ENCODE measurements around the gene MEMO1. TPM values are rescaled to one million over a fixed set of nuclear protein-coding genes. Genes with fewer than 3 reads are reported as not detected.

MEMO1 gene
- total and polyA plus RNA-seq, 2 donors (not counting 3 experiments of a cell fraction or from before 2014, with no cell fraction given) = 38.6 to 56.2 TPM

GRCh38 chr2:31835450-31835849 is 175.4 kb downstream of the MEMO1 start:
- Histone ChIP-seq H3K9ac (replicated peaks; ENCODE audit: extremely low read depth, insufficient read depth, low read length) (no peak overlapping the region), H3K9me3 (replicated peaks; ENCODE audit: control insufficient read depth, insufficient read depth, low read length) (no peaks in the 10 kb centered on the region), H3K4me3 (replicated peaks in 1 of 3; ENCODE audit: insufficient read depth in 1 of 3, low read depth in 1 of 3, low read length in 3 of 3) (no peak overlapping the region), H3K27ac (ENCODE audit: insufficient read depth, low read depth, low read length) (no peak overlapping the region), H2AFZ (ENCODE audit: low read depth, low read length) (no peak overlapping the region), H3K9me1 (replicated peaks; ENCODE audit: control insufficient read depth, extremely low read depth, insufficient read depth, low read length) (no peaks in the 10 kb centered on the region), H3K4me1 (ENCODE audit: control insufficient read depth, extremely low read depth, insufficient read depth, low read length) (no peaks in the 10 kb centered on the region), H3K27me3 (ENCODE audit: control insufficient read depth in 2 of 2, insufficient read depth in 2 of 2, low read length in 2 of 2) (no peaks in the 10 kb centered on the region), H4K20me1 (replicated peaks; ENCODE audit: control insufficient read depth, extremely low read depth, insufficient read depth, low read length) (no peaks in the 10 kb centered on the region), H3K36me3 (ENCODE audit: control insufficient read depth in 2 of 2, extremely low read depth in 1 of 2, insufficient read depth in 2 of 2, low read length in 2 of 2) (no peaks in the 10 kb centered on the region), H3K4me2 (ENCODE audit: insufficient read depth, low read length) (no peak overlapping the region), H3K79me2 (ENCODE audit: control insufficient read depth, insufficient read depth, low read length) (no peaks in the 10 kb centered on the region)
- no peak for DNase-seq (ENCODE audit: low read depth, low spot score)
- FAIRE-seq = no peak
- no TSS peak for BruUV-seq (replicated peaks)
- POLR2A ChIA-PET = no interaction called here
- no peak for TF ChIP-seq JUN (IDR thresholded peaks at IDR 0.05; ENCODE audit: borderline replicate concordance, insufficient read depth, insufficient read length, low read depth)
- TF ChIP-seq, protein P1, sequence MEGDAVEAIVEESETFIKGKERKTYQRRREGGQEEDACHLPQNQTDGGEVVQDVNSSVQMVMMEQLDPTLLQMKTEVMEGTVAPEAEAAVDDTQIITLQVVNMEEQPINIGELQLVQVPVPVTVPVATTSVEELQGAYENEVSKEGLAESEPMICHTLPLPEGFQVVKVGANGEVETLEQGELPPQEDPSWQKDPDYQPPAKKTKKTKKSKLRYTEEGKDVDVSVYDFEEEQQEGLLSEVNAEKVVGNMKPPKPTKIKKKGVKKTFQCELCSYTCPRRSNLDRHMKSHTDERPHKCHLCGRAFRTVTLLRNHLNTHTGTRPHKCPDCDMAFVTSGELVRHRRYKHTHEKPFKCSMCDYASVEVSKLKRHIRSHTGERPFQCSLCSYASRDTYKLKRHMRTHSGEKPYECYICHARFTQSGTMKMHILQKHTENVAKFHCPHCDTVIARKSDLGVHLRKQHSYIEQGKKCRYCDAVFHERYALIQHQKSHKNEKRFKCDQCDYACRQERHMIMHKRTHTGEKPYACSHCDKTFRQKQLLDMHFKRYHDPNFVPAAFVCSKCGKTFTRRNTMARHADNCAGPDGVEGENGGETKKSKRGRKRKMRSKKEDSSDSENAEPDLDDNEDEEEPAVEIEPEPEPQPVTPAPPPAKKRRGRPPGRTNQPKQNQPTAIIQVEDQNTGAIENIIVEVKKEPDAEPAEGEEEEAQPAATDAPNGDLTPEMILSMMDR (IDR thresholded peaks at IDR 0.05; ENCODE audit: extremely low read depth in 1 of 2, insufficient read depth in 1 of 2, low read depth in 1 of 2, low read length in 2 of 2) = no peak
- dilution Hi-C loops (cut with MboI; ENCODE audit: extremely low pct_ligation_motif_present, low sequenced_read_pairs) = no loop called here
- intact Hi-C loops (cut with micrococcal nuclease) = no loop called here
- CTCF ChIA-PET = interaction anchor here (1.7 kb wide), 1 partner anchor 8 kb away, joined by 5 read pairs; no protein-coding TSS in a partner anchor

GRCh38 chr2:31832363-31832762 is 178.4 kb downstream of the MEMO1 start:
- CTCF ChIA-PET = no interaction called here
- Histone ChIP-seq H3K27ac (ENCODE audit: insufficient read depth, low read depth, low read length) (no peak overlapping the region), H3K4me2 (ENCODE audit: insufficient read depth, low read length) (no peak overlapping the region), H3K9ac (replicated peaks; ENCODE audit: extremely low read depth, insufficient read depth, low read length) (no peak overlapping the region), H3K9me3 (replicated peaks; ENCODE audit: control insufficient read depth, insufficient read depth, low read length) (no peaks in the 10 kb centered on the region), H3K4me3 (replicated peaks in 1 of 3; ENCODE audit: insufficient read depth in 1 of 3, low read depth in 1 of 3, low read length in 3 of 3) (no peak overlapping the region), H3K27me3 (ENCODE audit: control insufficient read depth in 2 of 2, insufficient read depth in 2 of 2, low read length in 2 of 2) (no peaks in the 10 kb centered on the region), H3K36me3 (ENCODE audit: control insufficient read depth in 2 of 2, extremely low read depth in 1 of 2, insufficient read depth in 2 of 2, low read length in 2 of 2) (no peaks in the 10 kb centered on the region), H4K20me1 (replicated peaks; ENCODE audit: control insufficient read depth, extremely low read depth, insufficient read depth, low read length) (no peaks in the 10 kb centered on the region), H3K9me1 (replicated peaks; ENCODE audit: control insufficient read depth, extremely low read depth, insufficient read depth, low read length) (no peaks in the 10 kb centered on the region), H3K4me1 (ENCODE audit: control insufficient read depth, extremely low read depth, insufficient read depth, low read length) (no peaks in the 10 kb centered on the region), H2AFZ (ENCODE audit: low read depth, low read length) (no peak overlapping the region), H3K79me2 (ENCODE audit: control insufficient read depth, insufficient read depth, low read length) (no peaks in the 10 kb centered on the region)
- BruUV-seq (replicated peaks) = no TSS peak
- dilution Hi-C loops (cut with MboI; ENCODE audit: extremely low pct_ligation_motif_present, low sequenced_read_pairs) = no loop called here
- FAIRE-seq (no peak), DNase-seq (ENCODE audit: low read depth, low spot score) (no peak)
- POLR2A ChIA-PET = no interaction called here
- no peak for TF ChIP-seq EZH2 (IDR thresholded peaks at IDR 0.05; ENCODE audit: borderline replicate concordance, low read depth, low read length, severe bottlenecking)
- no peak for TF ChIP-seq FOS (IDR thresholded peaks at IDR 0.05; ENCODE audit: borderline replicate concordance, insufficient read depth, low read length)
- no peak for TF ChIP-seq JUN (IDR thresholded peaks at IDR 0.05; ENCODE audit: borderline replicate concordance, insufficient read depth, insufficient read length, low read depth)
- TF ChIP-seq GATA2 (IDR thresholded peaks at IDR 0.05; ENCODE audit: insufficient read depth, insufficient read length, low read depth, low read length) = no peak
- TF ChIP-seq, protein P1 (IDR thresholded peaks at IDR 0.05; ENCODE audit: extremely low read depth in 1 of 2, insufficient read depth in 1 of 2, low read depth in 1 of 2, low read length in 2 of 2) = no peak
- no peak for TF ChIP-seq MYC (IDR thresholded peaks at IDR 0.05; ENCODE audit: low read depth, low read length)
- no peak for TF ChIP-seq POLR2AphosphoS5 (IDR thresholded peaks at IDR 0.05; ENCODE audit: insufficient read depth, low read depth, low read length)
- TF ChIP-seq MAX (IDR thresholded peaks at IDR 0.05; ENCODE audit: insufficient read depth, insufficient read length) = no peak
- TF ChIP-seq POLR2A (IDR thresholded peaks at IDR 0.05; ENCODE audit: low read depth, low read length) = no peak
- intact Hi-C loops (cut with micrococcal nuclease) = no loop called here

Data from endothelial cell of umbilical vein (primary cell).